ENCODE data around the gene ZNF830.

DNA sequence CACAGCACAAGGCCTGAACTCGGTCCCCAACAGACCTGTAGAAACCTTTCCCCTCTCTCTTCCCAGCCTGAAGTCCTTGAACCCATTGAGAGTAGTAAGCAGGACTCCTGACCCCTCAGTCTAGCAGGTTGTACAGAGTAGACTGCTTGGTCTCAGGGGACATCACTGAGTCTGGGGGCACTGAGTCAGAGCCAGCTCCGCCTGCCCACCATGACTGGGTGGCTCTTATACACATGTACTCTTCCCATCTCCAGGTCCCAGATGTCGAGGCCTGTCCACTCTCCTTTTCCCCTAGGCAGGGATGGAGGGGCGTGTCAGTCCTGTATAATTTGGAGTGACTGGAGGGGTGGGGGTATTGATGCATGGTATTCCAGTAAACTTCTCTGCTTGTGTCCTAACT lies 42.4 kb downstream of the ZNF830 start:
- TF ChIP-seq, protein P1, sequence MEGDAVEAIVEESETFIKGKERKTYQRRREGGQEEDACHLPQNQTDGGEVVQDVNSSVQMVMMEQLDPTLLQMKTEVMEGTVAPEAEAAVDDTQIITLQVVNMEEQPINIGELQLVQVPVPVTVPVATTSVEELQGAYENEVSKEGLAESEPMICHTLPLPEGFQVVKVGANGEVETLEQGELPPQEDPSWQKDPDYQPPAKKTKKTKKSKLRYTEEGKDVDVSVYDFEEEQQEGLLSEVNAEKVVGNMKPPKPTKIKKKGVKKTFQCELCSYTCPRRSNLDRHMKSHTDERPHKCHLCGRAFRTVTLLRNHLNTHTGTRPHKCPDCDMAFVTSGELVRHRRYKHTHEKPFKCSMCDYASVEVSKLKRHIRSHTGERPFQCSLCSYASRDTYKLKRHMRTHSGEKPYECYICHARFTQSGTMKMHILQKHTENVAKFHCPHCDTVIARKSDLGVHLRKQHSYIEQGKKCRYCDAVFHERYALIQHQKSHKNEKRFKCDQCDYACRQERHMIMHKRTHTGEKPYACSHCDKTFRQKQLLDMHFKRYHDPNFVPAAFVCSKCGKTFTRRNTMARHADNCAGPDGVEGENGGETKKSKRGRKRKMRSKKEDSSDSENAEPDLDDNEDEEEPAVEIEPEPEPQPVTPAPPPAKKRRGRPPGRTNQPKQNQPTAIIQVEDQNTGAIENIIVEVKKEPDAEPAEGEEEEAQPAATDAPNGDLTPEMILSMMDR (IDR thresholded peaks at IDR 0.05): no peak
- TF ChIP-seq EP300 (IDR thresholded peaks at IDR 0.05): no peak
- no peak for TF ChIP-seq POLR2A (IDR thresholded peaks at IDR 0.05)

Measured in tibial nerve (tissue), 4 donors.